Heart right ventricle (tissue), 16 donors: Measurements from ENCODE around the gene HS6ST3. TPM values are rescaled to one million over a fixed set of nuclear protein-coding genes. Genes with fewer than 3 reads are reported as not detected.

Source experiments
- ATAC-seq, 8 donors: fragments of 200-7000 bp; cut with Tn5 transposase; one replicate each; pipeline ENCODE4 v1.9.1; 2020; ENCODE audit warnings: mild to moderate bottlenecking in 8 of 8, moderate library complexity in 8 of 8, moderate number of reproducible peaks in 1 of 8
- DNase-seq, 2 donors: peaks; one replicate each; pipeline ENCODE4 v3.0.0-alpha.2; 2020
- H3K27ac ChIP-seq, 10 donors: fragments of 200-600 bp; sonication (generic) in 2 of 10; one replicate each; pipeline versions ENCODE4 v1.5.0 to v1.8.0; 2020 to 2022; ENCODE audit warnings: mild to moderate bottlenecking in 3 of 10
- H3K27me3 ChIP-seq, 7 donors: fragments of 200-600 bp; one replicate each; pipeline ENCODE4 v1.8.0; 2021 to 2022; ENCODE audit warnings: mild to moderate bottlenecking in 2 of 7
- H3K36me3 ChIP-seq, 9 donors: fragments of 200-600 bp; sonication (generic) in 1 of 9; one replicate each; pipeline versions ENCODE4 v1.5.0 to v1.8.0; 2020 to 2022; ENCODE audit warnings: mild to moderate bottlenecking in 2 of 9
- H3K4me1 ChIP-seq, 9 donors: fragments of 200-600 bp; sonication (generic) in 1 of 9; one replicate each; pipeline versions ENCODE4 v1.5.0 to v1.8.0; 2020 to 2022; ENCODE audit warnings: mild to moderate bottlenecking in 4 of 9
- H3K4me3 ChIP-seq, 10 donors: fragments of 200-600 bp; sonication (generic) in 2 of 10; one replicate each; pipeline versions ENCODE4 v1.5.0 to v1.8.0; 2020 to 2022; ENCODE audit warnings: mild to moderate bottlenecking in 7 of 10, moderate library complexity in 2 of 10
- H3K9me3 ChIP-seq, 11 donors: fragments of 200-600 bp in 10 of 11; sonication (generic) in 2 of 11; one replicate each; pipeline versions ENCODE4 v1.5.0 to v1.8.0; 2013 to 2022; ENCODE audit warnings: mild to moderate bottlenecking in 2 of 11, control low read depth in 1 of 11, moderate library complexity in 1 of 11
- CTCF ChIP-seq, 9 donors: fragments of 200-600 bp; sonication (generic) in 2 of 9; IDR thresholded peaks; one replicate each; pipeline versions ENCODE4 v1.5.0 to v1.8.0; 2021 to 2022; ENCODE audit warnings: antibody characterized with exemption in 9 of 9, mild to moderate bottlenecking in 5 of 9, moderate library complexity in 1 of 9
- WGBS, 2 donors: extraction: QIAGEN DNeasy Blood & Tissue Kit; methylation state at CpG; one replicate each; pipeline ENCODE4 v1.1.7; 2013; ENCODE audit warnings: inconsistent platforms in 1 of 2; 5-methylcytosine and 5-hydroxymethylcytosine counted together
- intact Hi-C, 10 donors: fragments of 100-400 bp; cut with DNase I; formaldehyde crosslinking; loops; one replicate each; pipeline versions ENCODE4 v1.11.1 to v1.14.2; 2022
- microRNA-seq, 2 donors: library from miRNA; unstranded; fragments of <30 nt; microRNA quantifications; one replicate each; pipeline ENCODE4 v1.2.0, GENCODE V29; 2021
- polyA plus RNA-seq, 2 donors: library from polyadenylated mRNA; stranded (reverse); fragments of 200-250 nt; gene quantifications; one replicate each; pipeline ENCODE4 v1.2.3, GENCODE V29; 2013
- total RNA-seq, 10 donors: library from RNA; stranded (reverse); fragmentation: NEBNext Ultra II Directional in 3 of 10; extraction: Animal tissue kit (Norgen Biotek cat#: 25700) in 3 of 10; gene quantifications; one replicate each; pipeline versions ENCODE4 v1.2.1 to v1.2.4, GENCODE V29; 2021 to 2023
- donor health status: Arrhythmogenic right ventricular cardiomyopathy.
- donor health status: ischemic (EF 13 %, LVEDD 7.1; RV severe dilation, severe dysfunction).
- donor health status: healthy with polysubstance abuse.
- donor health status: DM: no; HTN: yes; CAD: no.
- donor health status: DM: no; HTN: no; CAD: no.
- donor health status: ischemic (EF 25% LVEDD 6.9; RV normal size, moderate dysfunction).
- donor health status: ischemic (EF 25% LVEDD 5.7; RV mildly dilated, moderate dysfunction).
- donor health status: healthy.
- donor health status: DM: yes; HTN: yes; CAD: no.
- donor health status: Ischemic cardiomyopathy.
- donor health status: ischemic (EF 35%, LVEDD 5.7; RV mildly dilated, moderate dysfunction).
- donor health status: nonischemic (EF 11% LVEDD 7.7; RV severe dilation, severe dysfunction).
- donor health status: DM: yes; HTN: yes; CAD: no.
- donor health status: PGD.
- donor health status: ischemic (EF 29% LVEDD 5.4; RV normal size, mild dysfunction).
- donor health status: nonischemic (EF 23%, LVEDD 6.1; RV moderate dilation, normal function).

The HS6ST3 gene
- total and polyA plus RNA-seq, 12 donors, result 0.01 to 7.6 (median 1.2) TPM

GRCh38 chr13:96862093-96862492 is 772.2 kb downstream of the HS6ST3 start:
- no peak overlapping the region for H3K4me3 ChIP-seq
- no peaks in the 10 kb centered on the region for H3K27me3 ChIP-seq
- ATAC-seq, result no peak
- no peak for TF ChIP-seq CTCF (IDR thresholded peaks at IDR 0.05)
- H3K9me3 ChIP-seq, result peaks cover 0 to 13% (median 0%) of the 10 kb centered on the region in 11 donors
- H3K4me1 ChIP-seq, result no peaks in the 10 kb centered on the region
- DNase-seq, result no peak
- WGBS, 2 donors, result 87 to 92% methylated on average over 2 of the region's 2 CpGs
- H3K27ac ChIP-seq, result no peak overlapping the region
- intact Hi-C loops, result no loop called here
- no peaks in the 10 kb centered on the region for H3K36me3 ChIP-seq

- H3K36me3 ChIP-seq, result no peaks in the 10 kb centered on the region
- WGBS, 2 donors, result 58 to 63% methylated on average over 1 of the region's 1 CpG
- no peak overlapping the region for H3K4me3 ChIP-seq
- no peaks in the 10 kb centered on the region for H3K27me3 ChIP-seq
- intact Hi-C loops, result no loop called here
- H3K27ac ChIP-seq, result no peak overlapping the region
- H3K9me3 ChIP-seq, result peaks cover 0 to 13% (median 0%) of the 10 kb centered on the region in 11 donors
- H3K4me1 ChIP-seq, result no peaks in the 10 kb centered on the region
- TF ChIP-seq CTCF (IDR thresholded peaks at IDR 0.05), result no peak
- ATAC-seq (no peak), DNase-seq (no peak)
These were observed 773.1 kb downstream of the HS6ST3 start for GRCh38 chr13:96862999-96863398.

GRCh38 chr13:96871469-96871868 is 781.6 kb downstream of the HS6ST3 start:
- no peaks in the 10 kb centered on the region for H3K9me3 ChIP-seq
- no peaks in the 10 kb centered on the region for H3K36me3 ChIP-seq
- H3K4me3 ChIP-seq, result no peak overlapping the region
- ATAC-seq, result no peak
- DNase-seq, result no peak
- peaks cover 0 to 7% (median 0%) of the 10 kb centered on the region in 9 donors for H3K4me1 ChIP-seq
- WGBS, 2 donors, result 66 to 67% methylated on average over 2 of the region's 2 CpGs
- intact Hi-C loops, result no loop called here
- H3K27ac ChIP-seq, result peak overlapping the region in 1 of 10 donors; percentile 20
- no peak for TF ChIP-seq CTCF (IDR thresholded peaks at IDR 0.05)
- H3K27me3 ChIP-seq, result peaks cover 0 to 7% (median 0%) of the 10 kb centered on the region in 7 donors

- intact Hi-C loops, result loop anchor here in 1 of 10 donors (5.0 kb wide), 1 partner anchor 588 kb away; no protein-coding TSS in a partner anchor
- Histone ChIP-seq H3K36me3 (no peaks in the 10 kb centered on the region), H3K9me3 (peaks cover 0 to 5% (median 0%) of the 10 kb centered on the region in 11 donors), H3K27ac (no peak overlapping the region), H3K4me3 (no peak overlapping the region), H3K4me1 (no peaks in the 10 kb centered on the region), H3K27me3 (no peaks in the 10 kb centered on the region)
- no peak for DNase-seq
- TF ChIP-seq CTCF (IDR thresholded peaks at IDR 0.05), result no peak
- ATAC-seq, result no peak
These were observed 790.5 kb downstream of the HS6ST3 start for GRCh38 chr13:96880419-96880818.

Small RNAs within 50 kb of the gene (microRNA-seq; reads per million reads assigned to microRNA genes)
- 0 reads per million in 2 donors for gene MIR4501

Other genes starting within 250 kb of the HS6ST3 start
- gene UGGT2, start 36.7 kb upstream of the HS6ST3 start, total RNA-seq, result 10 to 100 TPM in 9 of 10 donors, 1 to 10 TPM in 1; 9.8 to 13.4 (median 11.5) TPM
- 1 to 10 TPM; 4.7 to 8.2 TPM for gene UGGT2, start 36.7 kb upstream of the HS6ST3 start, polyA plus RNA-seq